GM12801 (cell line): ENCODE data around the gene C1orf116.

ENCODE experiments used
- CTCF ChIP-seq: IDR thresholded peaks from one replicate; pipeline ENCODE4 v1.5.1; 2011; ENCODE audit warnings: control low read depth; ENCODE audit not compliant: insufficient read length; ENCODE audit errors: extremely low read depth

Gene C1orf116

GRCh38 chr1:207067665-207068064 lies 35.1 kb upstream of the C1orf116 start:
- TF ChIP-seq CTCF = no peak

GRCh38 chr1:207067185-207067584 lies 34.6 kb upstream of the C1orf116 start:
- no peak for TF ChIP-seq CTCF

GRCh38 chr1:207064561-207064960 lies 32.0 kb upstream of the C1orf116 start:
- no peak for TF ChIP-seq CTCF

- TF ChIP-seq CTCF = no peak
Measured at GRCh38 chr1:207063014-207063413, 30.5 kb upstream of the C1orf116 start.

GRCh38 chr1:207062058-207062457 lies 29.5 kb upstream of the C1orf116 start:
- TF ChIP-seq CTCF = no peak

GRCh38 chr1:207060596-207060995 lies 28.0 kb upstream of the C1orf116 start:
- TF ChIP-seq CTCF = no peak

- no peak for TF ChIP-seq CTCF
Measured at GRCh38 chr1:207059881-207060280, 27.3 kb upstream of the C1orf116 start.
